ENCODE data around the gene CACNB2.

CACNB2 gene

DNA sequence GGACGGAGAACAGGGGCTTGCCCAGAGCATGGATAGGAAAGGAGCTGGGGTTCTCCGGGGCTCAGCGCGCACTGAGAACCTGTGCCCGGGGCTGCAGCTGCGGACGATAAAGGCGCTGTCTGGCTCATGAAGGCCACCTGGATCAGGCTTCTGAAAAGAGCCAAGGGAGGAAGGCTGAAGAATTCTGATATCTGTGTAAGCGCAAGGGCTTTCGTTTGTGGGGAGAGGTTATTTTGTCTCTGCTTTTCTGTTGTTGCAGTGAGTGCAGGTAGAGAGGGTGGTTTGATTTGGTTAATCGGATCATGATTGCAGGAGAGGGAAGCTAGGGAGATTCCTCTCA lies 260.7 kb downstream of the CACNB2 start:
- H3K4me3 ChIP-seq (ENCODE audit: low read depth, low read length): no peak overlapping the region
- TF ChIP-seq, protein P1, sequence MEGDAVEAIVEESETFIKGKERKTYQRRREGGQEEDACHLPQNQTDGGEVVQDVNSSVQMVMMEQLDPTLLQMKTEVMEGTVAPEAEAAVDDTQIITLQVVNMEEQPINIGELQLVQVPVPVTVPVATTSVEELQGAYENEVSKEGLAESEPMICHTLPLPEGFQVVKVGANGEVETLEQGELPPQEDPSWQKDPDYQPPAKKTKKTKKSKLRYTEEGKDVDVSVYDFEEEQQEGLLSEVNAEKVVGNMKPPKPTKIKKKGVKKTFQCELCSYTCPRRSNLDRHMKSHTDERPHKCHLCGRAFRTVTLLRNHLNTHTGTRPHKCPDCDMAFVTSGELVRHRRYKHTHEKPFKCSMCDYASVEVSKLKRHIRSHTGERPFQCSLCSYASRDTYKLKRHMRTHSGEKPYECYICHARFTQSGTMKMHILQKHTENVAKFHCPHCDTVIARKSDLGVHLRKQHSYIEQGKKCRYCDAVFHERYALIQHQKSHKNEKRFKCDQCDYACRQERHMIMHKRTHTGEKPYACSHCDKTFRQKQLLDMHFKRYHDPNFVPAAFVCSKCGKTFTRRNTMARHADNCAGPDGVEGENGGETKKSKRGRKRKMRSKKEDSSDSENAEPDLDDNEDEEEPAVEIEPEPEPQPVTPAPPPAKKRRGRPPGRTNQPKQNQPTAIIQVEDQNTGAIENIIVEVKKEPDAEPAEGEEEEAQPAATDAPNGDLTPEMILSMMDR (IDR thresholded peaks at IDR 0.05; ENCODE audit: borderline replicate concordance, insufficient read depth, low read depth, low read length): no peak

DNA sequence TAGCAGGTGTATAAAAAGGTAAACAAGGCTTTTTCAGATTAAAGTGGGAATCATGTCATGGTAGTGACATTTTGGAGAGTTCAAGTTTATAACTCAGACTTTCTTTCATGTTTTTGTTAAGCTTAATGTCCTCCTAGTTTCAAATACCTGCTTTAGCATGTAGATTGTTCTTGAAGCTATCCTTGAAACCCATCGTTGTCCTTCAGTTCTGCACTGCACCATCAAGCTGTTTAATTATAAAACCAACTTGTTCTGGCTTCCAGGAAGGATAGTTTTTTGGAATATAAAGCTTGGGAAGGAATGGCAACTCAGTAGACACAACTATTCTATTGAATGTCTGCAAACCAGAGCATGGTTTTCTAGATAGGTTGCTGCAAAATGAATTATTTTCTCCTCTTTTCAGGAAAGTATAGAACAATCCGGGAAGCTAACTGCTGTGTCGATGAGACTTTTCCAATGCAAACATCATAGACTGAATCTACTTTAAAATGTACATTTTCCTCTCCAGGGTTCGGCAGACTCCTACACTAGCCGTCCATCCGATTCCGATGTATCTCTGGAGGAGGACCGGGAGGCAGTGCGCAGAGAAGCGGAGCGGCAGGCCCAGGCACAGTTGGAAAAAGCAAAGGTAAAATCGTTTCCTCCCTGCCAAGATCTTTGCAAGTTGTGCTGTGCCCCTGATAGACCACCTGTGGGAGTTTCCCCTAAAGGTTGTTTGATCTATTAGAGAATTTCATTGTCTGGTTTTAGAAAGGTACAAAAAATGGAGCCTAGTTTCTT lies 261.4 kb downstream of the CACNB2 start:
- H3K4me3 ChIP-seq (ENCODE audit: low read depth, low read length): no peak overlapping the region
- TF ChIP-seq, protein P1 (IDR thresholded peaks at IDR 0.05; ENCODE audit: borderline replicate concordance, insufficient read depth, low read depth, low read length): no peak

DNA sequence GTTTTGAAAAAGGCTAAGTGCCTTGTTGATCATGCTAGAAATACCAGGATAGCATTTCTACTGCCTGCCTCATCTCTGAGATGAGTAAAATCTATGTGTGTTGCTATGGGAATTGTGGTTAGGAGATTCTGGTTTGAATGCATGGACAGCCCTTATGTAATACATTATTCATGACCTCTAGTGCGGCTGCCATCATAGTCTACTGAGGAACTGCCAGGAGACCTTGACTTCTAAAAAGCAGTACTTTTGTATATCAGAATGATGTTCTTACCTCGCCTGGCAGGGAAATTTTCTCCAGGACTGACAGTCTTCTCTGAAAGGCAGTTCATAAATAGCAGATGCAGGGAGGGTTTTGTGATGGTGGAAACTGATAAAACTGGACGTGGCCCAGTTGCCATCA lies 262.6 kb downstream of the CACNB2 start:
- no peak overlapping the region for H3K4me3 ChIP-seq (ENCODE audit: low read depth, low read length)
- TF ChIP-seq, protein P1 (IDR thresholded peaks at IDR 0.05; ENCODE audit: borderline replicate concordance, insufficient read depth, low read depth, low read length): no peak

DNA sequence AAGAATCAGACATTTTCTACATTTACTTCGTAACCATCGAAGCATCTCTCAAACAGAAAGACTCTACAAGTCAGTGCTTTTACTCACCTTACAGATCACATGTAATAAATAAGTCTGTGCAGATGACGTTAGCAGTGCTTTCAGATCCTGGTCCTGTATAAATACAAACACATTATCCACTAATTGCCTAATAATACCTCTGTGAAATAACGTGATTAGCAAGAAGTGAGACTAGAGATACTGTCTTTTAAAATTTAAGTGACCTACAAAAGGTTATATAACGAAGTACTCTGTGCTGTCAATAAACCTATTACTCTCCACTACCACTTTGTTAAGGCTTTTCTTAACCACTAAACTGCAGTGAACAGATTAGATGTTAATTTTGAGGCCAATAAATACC lies 264.3 kb downstream of the CACNB2 start:
- TF ChIP-seq, protein P1 (IDR thresholded peaks at IDR 0.05; ENCODE audit: borderline replicate concordance, insufficient read depth, low read depth, low read length): no peak
- no peak overlapping the region for H3K4me3 ChIP-seq (ENCODE audit: low read depth, low read length)

DNA sequence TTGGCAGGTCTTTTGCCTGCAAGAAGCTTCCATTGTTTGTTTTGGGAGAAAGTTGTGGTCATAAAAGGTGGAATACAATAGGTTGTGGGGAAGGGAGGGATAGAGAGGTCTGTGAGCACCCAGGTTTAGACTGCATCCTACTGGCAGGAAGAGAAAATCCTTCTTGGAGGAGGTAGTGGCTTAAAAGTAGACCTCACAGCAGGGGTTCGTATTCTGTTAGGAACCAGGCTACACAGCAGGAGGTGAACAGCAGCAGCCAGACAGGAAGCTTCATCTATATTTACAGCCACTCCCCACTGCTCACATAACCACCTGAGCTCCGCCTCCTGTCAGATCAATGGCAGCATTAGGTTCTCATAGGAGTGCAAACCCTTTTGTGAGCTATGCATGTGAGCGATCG lies 265.9 kb downstream of the CACNB2 start:
- TF ChIP-seq, protein P1 (IDR thresholded peaks at IDR 0.05; ENCODE audit: borderline replicate concordance, insufficient read depth, low read depth, low read length): no peak
- no peak overlapping the region for H3K4me3 ChIP-seq (ENCODE audit: low read depth, low read length)

DNA sequence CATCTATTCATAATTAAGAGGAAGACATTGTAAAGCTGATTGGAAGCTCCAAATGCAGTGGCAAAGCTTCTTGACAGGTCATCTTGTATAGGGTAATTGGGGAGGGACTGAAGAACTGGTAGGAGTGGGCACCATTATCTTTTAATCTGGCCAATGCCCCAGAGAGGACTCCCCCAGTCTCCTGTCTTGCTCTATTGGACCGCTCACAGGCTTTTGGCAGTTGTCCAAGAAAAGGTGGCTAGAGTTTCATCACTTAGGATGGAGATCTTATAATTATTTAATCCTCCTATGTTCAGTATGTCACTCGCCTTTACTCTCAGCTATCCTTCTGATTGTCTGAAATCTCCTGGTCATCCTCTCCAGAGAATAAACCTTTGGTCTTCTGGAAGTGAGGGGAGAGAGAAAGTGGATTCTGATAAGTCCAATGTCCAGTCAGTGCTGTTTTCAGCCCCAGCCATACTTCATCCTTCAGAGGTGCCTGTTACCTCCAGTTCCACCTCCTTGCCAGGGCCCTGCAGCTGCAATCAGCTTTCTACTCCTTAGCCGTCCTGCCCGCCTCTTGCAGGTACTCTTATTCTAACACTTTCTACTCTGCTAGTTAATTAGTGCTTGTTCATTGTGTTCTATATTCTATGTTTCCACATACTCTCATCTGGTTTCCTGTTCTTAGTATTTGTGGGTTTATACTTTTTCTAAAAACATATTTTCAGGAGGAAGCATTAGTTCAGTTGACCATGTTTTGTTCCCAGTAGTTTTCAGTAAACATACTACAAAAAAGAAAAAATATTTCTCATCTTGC lies 269.6 kb downstream of the CACNB2 start:
- no peak overlapping the region for H3K4me3 ChIP-seq (ENCODE audit: low read depth, low read length)
- TF ChIP-seq, protein P1 (IDR thresholded peaks at IDR 0.05; ENCODE audit: borderline replicate concordance, insufficient read depth, low read depth, low read length): no peak

DNA sequence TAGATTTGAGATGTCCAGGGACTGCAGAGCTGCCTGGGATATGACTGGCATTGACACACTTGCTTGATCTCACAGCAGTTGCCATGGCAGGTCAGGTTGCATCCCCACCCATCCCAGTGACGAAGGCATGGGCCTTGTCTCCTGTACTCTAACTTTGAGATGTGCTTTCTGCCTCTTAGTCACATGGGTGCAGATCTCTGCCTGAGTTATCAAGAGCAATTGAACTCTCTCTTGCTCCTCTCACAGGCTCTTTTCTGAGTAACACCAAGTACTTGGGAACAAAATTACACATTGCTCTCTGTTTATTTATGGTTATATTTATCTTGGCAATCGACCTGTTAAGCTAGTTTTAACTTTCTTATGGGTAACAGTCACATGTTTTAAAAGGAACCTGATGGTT lies 273.8 kb downstream of the CACNB2 start:
- TF ChIP-seq, protein P1 (IDR thresholded peaks at IDR 0.05; ENCODE audit: borderline replicate concordance, insufficient read depth, low read depth, low read length): no peak
- H3K4me3 ChIP-seq (ENCODE audit: low read depth, low read length): no peak overlapping the region
